Islet of Langerhans (tissue), 1 donor: ENCODE data around the gene TTC9B.

Experiments used
- FAIRE-seq: peaks from one replicate; lab custom pipeline; 2011; peaks lifted over from hg19 to GRCh38; lab: Jason Lieb, UNC

TTC9B gene

DNA sequence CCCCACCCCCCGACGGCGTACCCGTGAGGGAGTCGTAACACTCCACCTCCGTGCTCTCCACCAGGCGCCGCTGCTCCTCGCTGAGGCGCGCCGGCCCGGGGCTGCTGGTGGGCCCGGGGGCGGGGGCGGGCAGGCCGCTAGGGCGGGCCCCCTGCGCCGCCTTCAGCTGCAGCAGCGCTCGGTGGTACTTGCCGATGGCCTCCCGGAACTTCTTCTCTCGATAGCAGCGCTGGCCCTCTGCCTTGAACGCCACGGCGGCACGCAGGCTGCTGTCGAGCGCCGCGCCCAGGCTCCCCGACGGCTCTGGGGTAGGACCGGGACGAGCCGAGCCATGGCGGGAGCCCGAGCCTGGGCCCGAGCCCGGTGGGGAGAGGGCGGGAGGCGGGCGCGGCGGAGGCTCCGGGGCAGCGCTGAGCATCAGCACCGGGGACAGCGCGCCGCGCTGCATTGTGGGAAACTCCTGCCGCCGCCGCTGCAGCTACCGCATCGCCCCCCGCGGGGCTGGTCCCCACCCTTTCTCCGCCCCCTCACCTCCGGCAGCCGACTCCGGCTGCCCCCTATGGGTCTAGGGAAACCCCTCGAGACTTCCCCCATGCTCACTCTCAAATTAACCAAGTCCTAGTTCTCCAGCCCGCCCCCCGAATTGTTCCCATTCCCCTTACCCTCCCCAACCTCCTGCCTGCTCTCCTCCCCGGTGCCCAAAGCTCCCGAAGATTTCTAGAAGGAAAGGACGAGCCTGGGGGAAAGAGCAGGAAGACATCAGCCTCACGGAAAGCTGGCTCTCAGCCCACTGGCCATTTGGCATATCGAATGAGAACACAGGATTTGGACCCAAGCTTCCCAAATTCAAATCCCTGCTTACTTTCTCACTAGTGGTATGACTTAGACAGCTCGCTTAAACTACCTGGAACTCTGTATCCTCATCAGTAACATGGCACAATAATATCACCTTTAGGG is at the start of gene TTC9B:
TSS of gene TTC9B (minus strand) at position 451 of the 957 bp plus-strand sequence. CDS start at position 448, 3 bp downstream.
- FAIRE-seq: no peak

DNA sequence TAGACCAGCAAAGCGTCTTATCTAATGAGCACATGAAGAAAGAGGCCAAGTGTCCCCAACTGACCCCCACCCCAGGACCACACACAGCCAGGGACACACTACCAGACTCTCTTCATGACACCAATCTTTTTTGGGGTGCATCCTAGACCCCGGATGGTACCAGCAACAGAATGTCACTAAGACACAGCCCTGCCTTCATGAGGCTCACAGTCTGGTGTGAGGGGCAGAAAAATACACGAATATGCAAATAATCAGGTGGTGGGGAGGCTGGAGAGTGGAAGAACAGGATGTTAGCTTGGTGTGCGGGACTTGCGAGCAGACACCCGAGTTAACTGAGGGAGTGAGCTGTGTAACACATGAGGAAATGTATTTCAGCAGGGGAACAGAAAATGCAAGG is 49.4 kb upstream of the TTC9B start:
- no peak for FAIRE-seq

DNA sequence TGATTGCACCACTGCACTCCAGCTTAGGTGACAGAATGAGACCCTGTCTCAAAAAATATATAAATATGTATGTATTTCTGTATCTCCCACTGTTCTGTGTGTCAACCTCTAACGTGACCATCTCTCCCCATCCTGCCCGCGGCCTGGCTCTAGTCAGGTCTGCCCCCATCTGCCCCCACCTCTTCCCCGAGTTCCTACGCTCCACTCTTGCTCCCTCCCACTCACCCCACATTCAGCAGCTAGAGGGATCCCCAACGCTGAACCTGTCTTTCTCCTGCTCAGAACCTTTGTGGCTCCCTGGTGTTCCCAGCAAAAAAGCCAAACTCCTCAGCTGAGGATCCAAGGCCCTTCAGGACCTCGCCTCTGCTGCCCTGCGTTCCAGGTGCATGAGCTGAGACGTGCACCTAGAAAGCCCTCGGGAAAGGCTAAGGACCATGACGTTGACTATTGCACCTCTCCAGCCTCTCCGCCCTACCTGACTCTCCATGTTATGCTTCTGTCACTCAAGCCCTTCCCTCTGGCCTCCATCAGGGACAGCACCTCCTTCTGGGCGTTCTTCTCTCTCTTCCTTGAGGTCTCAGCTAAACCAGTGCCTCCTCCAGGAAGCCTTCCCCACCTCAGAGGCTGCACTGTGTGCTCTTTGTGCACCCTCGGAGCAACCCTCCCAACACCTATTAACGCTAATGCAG is 48.9 kb upstream of the TTC9B start:
- FAIRE-seq: no peak

DNA sequence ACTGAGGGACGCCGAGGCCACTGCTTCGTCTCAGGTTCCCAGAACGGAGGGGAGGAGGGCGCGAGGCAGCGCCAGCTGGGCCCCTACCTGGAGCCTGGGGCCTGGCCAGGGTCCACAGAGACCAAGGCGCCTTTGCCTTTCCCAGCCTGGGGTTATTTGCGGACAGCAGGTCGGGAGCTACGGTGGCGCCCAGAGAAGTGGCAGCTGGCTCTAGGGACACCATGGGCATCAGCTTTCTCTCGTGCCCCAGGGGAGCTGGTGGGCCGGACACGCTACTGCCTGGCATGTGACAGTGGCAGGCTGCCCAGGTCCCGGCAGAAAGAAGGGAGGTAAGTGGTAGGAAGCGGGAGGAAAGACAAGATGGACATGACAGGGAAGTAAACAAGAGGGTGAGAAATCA is 47.9 kb upstream of the TTC9B start:
- no peak for FAIRE-seq

DNA sequence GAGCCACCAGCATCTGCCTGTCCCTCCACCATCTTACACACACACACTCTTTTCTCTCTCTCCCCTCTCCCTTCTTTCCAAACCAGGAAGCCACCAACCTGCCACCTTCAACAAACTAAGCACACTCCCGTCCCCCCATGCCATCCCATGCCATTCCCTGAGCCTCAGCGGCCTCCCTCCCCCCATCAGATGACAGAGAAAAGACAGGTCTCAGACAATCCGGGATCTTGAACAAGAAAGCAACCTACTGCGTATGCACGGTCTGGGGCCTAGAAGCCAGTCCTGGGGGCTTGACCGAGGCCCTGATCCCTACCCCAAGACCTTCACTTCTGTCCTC is 47.5 kb upstream of the TTC9B start:
- no peak for FAIRE-seq

DNA sequence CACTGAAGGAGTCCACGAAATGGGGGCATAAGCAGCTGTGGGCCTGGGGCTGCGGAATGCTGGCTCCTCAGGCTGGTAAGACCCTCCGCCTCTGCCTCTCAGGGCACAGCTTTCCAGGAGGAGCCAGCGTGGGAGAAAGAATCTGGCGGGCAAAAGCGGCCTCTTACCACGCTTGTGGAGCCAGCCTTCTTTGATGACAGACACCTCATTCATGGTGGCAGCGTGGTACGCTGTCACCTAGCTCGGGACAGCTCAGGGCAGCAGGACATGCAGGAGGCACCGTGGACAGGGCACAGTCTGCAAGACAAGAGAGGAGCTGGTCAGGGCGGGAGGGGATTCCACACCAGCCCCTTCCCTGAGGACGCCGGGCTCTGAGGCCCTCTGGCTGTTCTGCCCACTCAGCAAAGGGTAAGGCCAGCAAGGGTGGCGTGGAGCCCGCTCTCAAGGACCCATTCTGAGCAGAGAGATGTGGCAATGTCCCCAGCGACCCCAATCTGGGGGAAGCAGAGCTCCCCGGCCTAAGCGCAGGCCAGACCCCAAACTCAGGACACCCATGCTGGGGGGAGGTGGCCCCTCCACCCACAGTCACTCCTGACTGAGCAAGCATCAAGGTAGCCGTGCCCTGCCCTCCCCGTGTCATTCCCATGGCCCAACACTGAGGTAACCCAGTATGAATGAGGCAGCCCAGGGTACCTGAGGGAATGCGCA is 47.0 kb upstream of the TTC9B start:
- no peak for FAIRE-seq

DNA sequence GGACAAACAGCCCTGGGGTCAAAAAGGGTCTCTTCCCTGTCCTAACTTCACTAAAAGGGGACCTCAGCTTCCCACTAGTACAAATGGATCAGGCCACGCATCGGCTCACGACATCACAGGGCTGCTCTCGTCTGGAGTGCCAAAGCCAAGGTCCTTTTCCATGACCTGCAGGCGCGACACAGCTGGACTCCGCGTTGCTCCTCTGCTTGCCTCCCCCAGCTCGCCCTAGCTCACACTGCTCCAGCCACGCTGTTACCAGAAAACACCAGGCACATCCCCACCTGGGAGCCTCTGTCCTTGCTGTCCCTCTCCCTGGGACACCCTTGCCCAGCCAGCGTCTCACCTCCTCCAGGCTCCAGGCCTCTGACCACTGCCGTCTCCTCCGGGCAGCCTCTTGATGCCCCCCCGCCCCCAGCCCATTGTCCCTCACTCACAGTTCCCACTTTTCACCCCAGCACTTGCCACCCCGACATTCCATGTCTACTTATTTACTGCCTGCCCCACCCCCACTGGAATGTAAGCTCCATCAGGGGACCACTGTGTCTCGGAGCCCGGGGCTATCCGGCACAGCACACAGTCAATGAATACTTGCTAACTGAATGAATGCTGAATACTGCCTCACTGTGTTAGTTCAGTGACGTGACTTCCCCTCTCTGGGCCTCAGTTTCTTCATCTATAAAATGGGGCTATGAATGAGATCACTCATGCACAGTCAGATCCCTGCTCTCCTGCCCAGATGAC is 46.3 kb upstream of the TTC9B start:
- no peak for FAIRE-seq

DNA sequence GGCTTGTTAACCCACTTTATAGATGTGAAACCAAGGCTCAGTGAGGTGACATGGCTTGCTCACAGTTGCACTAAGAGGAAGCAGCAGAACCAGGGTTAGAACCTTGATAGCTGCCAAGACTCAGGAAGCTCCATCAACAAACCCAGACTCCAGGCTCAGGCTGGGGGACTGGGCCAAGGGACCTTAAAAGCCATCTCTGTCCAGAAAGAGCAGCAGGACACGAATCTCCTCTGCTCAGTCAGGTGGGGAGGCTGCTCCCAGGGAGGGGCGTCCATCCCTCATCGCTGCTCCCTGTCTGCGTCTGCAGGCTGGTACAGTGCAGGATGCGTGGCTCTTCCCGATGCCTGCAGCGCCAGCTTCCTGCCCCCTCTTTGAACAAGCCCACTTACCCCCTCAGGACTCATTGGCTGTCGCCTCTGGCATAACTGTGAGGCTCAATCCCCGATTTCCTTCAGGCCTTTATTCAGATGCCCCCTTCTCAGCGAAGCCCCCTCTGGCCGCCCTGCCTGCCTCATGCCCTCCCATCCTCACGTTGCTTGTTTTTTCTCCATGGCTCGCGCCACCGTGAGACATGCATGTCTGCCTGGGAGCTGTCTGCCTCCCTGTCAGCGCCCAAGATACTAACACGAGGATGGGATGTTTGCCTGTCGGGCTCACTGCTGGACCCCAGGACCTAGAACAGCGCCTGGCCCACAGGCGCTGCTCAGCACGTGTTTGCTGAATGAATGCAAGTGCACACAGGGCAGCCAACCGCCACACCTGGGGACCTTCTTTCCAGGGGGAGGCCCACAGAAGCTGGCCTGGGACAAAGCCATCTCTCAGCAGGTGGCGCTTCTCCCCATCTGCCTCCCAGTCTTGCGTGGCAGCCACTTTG is 45.5 kb upstream of the TTC9B start:
- FAIRE-seq: no peak

DNA sequence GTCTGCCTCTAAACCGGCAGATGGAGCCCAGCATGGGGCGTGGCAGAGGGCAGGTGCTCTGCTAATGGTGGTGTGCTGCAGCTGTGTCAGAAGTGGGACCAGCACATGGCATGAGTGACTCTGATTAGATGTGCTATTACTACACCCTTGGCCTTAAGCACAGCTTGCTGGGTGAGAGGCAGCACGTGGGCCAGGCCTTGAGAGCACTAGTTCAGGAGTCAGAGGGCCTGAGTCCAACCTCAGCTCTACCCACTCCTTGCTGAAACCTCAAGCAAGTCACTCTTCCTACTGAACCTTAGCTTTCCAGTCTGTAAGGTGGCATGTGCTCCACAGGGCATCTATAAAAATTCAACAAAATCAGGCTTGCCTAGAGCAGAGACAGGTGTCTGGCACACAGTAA is 44.2 kb upstream of the TTC9B start:
- FAIRE-seq: no peak

DNA sequence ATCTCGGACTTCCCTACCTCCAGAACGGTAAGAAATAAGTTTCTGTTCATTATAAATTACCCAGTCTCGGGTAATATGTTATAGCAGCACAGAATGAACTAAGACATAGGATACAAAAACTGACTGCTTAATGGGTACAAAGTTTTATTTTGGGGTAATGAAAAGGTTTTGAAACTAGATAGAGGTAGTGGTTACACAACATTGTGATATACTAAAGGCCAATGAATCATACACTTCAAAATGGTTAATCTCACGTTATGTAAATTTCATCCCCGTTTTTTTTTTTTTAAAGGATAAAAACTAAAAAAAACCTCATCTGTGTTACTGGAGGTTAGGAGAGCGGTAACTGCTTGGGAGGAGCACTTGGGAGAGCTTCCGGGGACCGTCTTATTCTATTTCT is 43.4 kb upstream of the TTC9B start:
- no peak for FAIRE-seq

DNA sequence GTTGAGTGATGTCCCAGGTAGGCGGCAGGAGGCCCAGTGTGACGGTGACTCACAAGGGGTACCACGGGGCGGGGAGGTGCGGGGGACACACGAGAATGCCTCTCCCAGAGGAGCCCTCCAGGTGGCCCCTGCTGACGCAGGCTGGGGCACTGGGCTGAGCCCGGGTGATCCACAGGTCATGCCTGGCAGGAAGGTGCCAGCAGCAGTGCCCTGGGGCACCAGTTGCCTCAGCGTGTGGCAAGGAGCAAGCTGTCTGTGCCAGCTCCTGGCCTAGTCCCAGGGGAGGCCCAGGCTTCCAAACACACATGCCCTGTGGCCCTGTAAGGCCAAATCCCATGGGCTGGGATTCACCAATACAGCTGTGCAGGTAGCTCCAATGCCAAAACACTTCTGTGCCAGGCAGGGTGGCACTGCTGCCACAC is 38.9 kb upstream of the TTC9B start:
- FAIRE-seq: no peak

DNA sequence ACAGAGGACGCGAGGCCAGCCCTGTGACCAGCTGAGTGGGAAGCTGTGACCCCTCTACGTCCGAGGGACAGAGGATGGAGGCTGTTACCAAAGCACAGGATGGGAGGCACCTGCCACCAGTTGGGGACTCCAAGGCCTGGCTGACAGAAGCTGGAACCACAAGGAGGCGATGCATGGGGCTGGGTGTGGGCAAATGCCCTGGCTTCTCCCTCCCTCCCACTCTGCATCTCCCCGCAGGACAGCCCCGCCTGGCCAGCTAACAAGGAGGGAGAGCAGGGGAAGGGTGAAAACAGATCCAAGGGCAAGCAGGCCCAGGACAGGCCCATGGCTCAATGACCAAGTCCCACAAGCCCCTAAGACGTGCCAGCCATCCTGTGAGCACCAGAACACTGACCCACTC is 38.3 kb upstream of the TTC9B start:
- FAIRE-seq: no peak

DNA sequence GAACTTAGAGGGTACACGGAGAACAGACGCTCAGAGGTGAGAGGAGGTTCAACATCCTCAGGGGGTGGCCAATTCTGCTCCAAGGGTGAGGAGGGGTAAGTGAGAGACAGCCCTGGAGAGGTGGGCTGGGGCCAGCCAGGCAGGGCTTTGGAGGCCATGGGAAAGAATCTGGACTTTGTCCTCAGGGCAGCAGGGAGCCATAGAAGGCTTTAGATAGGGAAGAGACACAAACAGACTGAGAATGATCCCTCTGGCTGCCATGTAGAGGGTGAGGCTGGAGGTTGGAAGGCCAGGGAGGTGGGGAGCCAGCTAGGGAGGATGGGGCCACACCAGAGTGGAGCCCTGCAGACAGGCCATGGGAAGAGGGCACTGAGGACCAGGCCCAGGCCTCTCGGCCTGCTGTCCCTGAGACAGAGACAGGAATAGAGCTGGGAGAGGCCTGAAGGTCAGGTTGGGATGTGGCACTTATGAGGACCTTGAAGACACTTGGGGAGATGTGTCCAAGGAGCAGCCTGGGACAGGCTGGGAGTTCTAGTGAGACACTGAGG is 37.5 kb upstream of the TTC9B start:
- FAIRE-seq: no peak

DNA sequence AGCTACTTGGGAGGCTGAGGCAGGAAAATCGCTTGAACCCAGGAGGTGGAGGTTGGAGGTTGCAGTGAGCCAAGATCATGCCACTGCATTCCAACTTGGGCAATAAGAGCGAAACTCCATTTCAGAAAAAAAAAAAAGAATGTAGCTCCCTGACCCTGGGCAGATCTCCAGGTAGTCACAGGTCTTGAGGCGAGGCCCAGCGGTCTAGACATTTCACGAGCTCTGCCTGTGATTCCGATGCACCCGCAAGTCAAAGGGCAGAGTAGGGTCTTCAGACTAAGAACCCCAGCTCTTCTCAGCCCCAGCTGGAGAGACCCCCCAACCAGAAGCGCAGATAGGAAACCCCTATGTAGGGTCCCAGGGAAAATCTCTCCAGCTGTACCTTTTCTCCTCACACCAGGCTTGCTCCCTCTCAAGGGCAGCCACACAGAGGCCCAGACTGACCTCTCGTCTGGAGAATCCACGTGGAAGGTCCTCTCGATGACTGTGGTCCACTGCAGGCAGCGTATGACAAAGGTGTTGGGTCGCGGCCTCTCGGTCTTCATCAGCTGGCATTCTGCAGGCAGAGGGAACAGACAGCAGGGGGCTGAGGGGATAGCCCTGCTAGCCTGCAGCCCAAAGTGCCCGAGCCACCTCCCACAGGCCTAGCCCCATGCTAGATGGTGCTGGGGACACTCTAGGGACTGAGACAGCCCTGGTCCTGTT is 36.7 kb upstream of the TTC9B start:
- no peak for FAIRE-seq

DNA sequence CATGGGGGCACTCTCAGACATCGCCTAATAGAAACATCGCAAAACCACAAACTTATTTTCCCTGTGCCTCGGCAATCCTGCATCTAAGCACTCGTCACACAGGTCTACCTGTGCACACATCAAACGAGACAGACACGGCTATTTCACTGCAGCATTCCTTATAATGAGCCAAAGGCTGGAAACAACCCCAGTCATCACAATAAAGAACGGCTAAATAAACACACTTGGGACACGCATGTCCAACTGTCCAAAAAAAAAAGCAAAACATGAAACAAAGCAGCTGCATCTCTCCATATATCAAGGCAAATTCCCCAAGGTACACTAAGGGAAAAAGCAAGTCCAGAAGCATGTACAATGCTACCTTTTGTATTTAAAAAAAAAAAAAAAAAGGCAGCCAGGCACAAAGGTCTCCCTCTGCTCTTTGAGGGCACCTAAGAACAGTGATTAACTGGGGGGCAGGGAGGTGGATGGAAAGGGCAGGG is 35.5 kb upstream of the TTC9B start:
- FAIRE-seq: no peak

DNA sequence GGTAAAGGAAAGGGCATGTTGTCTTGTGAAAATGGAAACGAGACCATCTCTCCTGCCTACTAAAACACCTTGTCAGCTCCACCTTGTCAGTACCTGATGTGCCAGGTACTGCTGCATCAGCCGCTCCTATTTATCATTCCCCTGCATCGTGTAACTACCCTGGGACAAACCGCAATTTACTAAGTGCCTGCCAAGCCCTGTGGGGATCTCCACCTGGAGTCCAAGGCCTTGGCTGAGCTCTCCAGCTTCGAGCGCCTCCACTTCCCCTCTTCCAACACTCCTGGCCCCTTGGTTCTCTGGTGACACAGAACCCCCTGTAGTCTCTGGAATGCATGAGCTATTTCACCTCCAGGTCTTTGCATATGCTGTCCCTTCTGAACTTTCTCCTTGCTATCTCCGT is 34.2 kb upstream of the TTC9B start:
- no peak for FAIRE-seq

DNA sequence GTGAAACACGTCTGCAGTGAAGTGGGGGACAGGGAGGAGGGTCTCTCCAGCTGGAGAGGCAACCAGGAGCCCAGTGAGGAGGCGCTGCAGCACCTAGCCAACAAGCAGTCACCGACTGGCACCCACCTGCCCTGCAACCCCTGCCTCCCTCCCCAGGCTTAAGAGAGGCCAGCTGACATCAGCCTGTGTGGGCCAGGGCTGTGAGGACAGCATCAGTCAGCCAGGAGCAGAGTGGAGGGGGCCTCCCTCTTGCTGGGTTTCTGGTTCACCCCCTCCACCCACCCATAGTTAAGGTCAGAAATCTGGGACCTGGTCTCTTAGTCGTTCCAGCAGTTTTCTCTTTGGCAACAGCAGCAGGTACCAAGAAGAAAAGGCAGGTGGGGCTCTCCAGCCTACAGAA is 33.8 kb upstream of the TTC9B start:
- no peak for FAIRE-seq

DNA sequence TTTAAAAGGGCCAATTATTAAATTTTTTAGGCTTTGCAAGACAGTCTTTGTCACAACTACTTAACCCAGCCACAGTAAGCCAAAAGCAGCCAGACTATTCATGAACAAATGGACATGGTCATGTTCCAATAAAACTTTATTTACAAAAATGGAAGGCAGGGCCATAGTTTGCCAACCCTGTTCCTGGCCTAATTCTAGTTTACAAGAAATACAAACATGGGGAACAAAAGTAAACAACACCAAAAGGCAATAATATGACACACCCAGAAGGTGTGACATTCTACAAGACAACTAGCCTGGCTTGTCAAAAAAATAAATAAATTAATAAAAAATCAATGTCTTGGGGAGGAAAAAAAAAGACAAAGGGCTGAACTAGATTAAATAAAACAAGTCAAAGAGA is 33.1 kb upstream of the TTC9B start:
- FAIRE-seq: no peak

DNA sequence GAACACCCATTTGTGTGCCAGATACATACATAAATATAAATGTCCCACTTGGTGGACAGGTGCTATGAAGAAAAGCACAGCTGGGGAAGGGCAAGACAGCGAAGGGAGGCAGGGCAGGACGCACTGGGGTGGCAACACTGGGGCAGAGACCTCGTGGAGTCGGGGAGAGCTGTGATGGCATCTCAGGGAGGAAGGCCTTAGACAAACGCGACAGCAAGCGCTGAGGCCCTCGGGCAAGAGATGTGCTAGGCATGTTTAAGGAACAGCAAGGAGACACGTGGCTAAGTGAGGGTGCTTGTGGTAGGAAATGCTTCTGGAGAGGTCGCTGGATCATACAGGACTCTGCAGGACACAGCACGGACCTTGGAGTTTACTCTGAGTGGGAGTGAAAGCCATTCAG is 31.6 kb upstream of the TTC9B start:
- FAIRE-seq: no peak

DNA sequence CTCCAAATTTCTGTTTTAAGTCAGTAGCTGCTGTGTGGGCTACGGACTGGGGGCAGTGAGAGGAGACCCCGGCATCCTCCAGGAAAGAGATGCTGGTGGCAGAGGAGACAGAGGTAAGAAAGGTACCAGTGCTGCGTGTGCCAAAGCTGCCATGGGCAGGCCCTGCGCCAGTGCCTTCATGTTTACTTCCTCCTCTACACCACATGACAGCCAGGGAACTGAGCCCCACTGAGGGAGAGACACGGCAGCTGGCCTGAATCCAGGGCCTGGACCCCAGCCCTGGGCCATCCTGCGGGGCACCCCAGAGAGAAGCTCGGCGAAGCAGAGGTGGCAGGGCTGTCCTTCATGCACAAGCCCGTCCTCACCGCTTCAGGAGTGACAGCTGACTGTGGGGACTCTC is 31.0 kb upstream of the TTC9B start:
- no peak for FAIRE-seq
